Neural progenitor cell (in vitro differentiated cells): ENCODE measurements around the gene PGBD5. TPM values are rescaled to one million over a fixed set of nuclear protein-coding genes. Genes with fewer than 3 reads are reported as not detected.

Source experiments
- DNase-seq: peaks from one replicate; pipeline ENCODE4 v3.0.0-alpha.2; 2016; ENCODE audit warnings: low spot score
- H2AFZ ChIP-seq: fragments of 200-600 bp; sonication (generic); replicated peaks from 2 replicates; pipeline ENCODE4 v1.6.1; 2016; ENCODE audit warnings: antibody characterized with exemption
- H3F3A ChIP-seq: fragments of 200-600 bp; sonication (generic); 2 replicates; pipeline ENCODE4 v1.6.1; 2016; ENCODE audit warnings: antibody characterized with exemption, low read depth
- H3K27ac ChIP-seq: fragments of 200-600 bp; sonication (generic); 2 replicates; pipeline ENCODE4 v1.5.1; 2016; ENCODE audit warnings: mild to moderate bottlenecking
- H3K27me3 ChIP-seq: fragments of 200-600 bp; sonication (generic); 2 replicates; pipeline ENCODE4 v1.6.1; 2016; ENCODE audit warnings: mild to moderate bottlenecking, moderate library complexity
- H3K36me3 ChIP-seq: fragments of 200-600 bp; sonication (generic); 2 replicates; pipeline ENCODE4 v1.5.1; 2016
- H3K4me1 ChIP-seq: fragments of 200-600 bp; sonication (generic); 2 replicates; pipeline ENCODE4 v1.6.1; 2016; ENCODE audit warnings: mixed run types
- H3K4me2 ChIP-seq: fragments of 200-600 bp; sonication (generic); 2 replicates; pipeline ENCODE4 v1.6.1; 2016
- H3K4me3 ChIP-seq: fragments of 200-600 bp; sonication (generic); 2 replicates; pipeline ENCODE4 v1.5.1; 2016
- H3K79me2 ChIP-seq: fragments of 200-600 bp; sonication (generic); 2 replicates; pipeline ENCODE4 v1.6.1; 2016; ENCODE audit warnings: low read depth
- H3K9ac ChIP-seq: fragments of 200-600 bp; sonication (generic); 2 replicates; pipeline ENCODE4 v1.6.1; 2016
- H3K9me3 ChIP-seq: fragments of 200-600 bp; sonication (generic); 2 replicates; pipeline ENCODE4 v1.5.1; 2016; ENCODE audit warnings: low read depth
- H4K20me1 ChIP-seq: fragments of 200-600 bp; sonication (generic); 2 replicates; pipeline ENCODE4 v1.6.1; 2016; ENCODE audit warnings: low read depth
- H3K27ac Mint-ChIP-seq: 3 replicates; pipeline ENCODE4 v1.8.0; 2021; ENCODE audit warnings: mixed read lengths
- H3K27me3 Mint-ChIP-seq: 2 replicates; pipeline ENCODE4 v1.8.0; 2022; ENCODE audit warnings: low read depth, mild to moderate bottlenecking, inconsistent platforms, moderate library complexity, mixed read lengths; ENCODE audit not compliant: insufficient read depth
- H3K36me3 Mint-ChIP-seq: 3 replicates; pipeline ENCODE4 v1.8.0; 2021; ENCODE audit warnings: mixed read lengths
- H3K4me1 Mint-ChIP-seq: 3 replicates; pipeline ENCODE4 v1.8.0; 2021; ENCODE audit warnings: mixed read lengths
- H3K4me3 Mint-ChIP-seq: 3 replicates; pipeline ENCODE4 v1.8.0; 2021; ENCODE audit warnings: mild to moderate bottlenecking, moderate library complexity, mixed read lengths
- H3K9me3 Mint-ChIP-seq: 3 replicates; pipeline ENCODE4 v1.8.0; 2020; ENCODE audit warnings: mixed read lengths
- CTCF ChIP-seq: fragments of 200-600 bp; sonication (generic); IDR thresholded peaks from 2 replicates; pipeline ENCODE4 v1.5.1; 2017; ENCODE audit warnings: antibody characterized with exemption, mild to moderate bottlenecking
- EZH2 ChIP-seq: fragments of 200-600 bp; sonication (generic); IDR thresholded peaks from 2 replicates; pipeline ENCODE4 v1.6.1; 2017; ENCODE audit warnings: antibody characterized with exemption, mild to moderate bottlenecking, moderate library complexity
- EZH2phosphoT487 ChIP-seq: fragments of 200-600 bp; sonication (generic); IDR thresholded peaks from 2 replicates; pipeline ENCODE4 v1.6.1; 2017; ENCODE audit warnings: antibody characterized with exemption
- total RNA-seq: library from RNA; depleted of rRNA; stranded (reverse); fragments of >200 nt; gene quantifications from 2 replicates; pipeline ENCODE4 v1.2.3, GENCODE V29; 2015; ENCODE audit warnings: low replicate concordance

PGBD5 gene
- total RNA-seq, 1 donor from 2014 or later = 1.2 TPM

GRCh38 chr1:230337266-230337665 is 88.9 kb downstream of the PGBD5 start:
- H3K79me2 ChIP-seq = no peaks in the 10 kb centered on the region
- H3K4me3 ChIP-seq = no peak overlapping the region
- no peak overlapping the region for H3K27ac ChIP-seq
- H4K20me1 ChIP-seq = no peaks in the 10 kb centered on the region
- TF ChIP-seq CTCF (no peak), EZH2phosphoT487 (no peak), EZH2 (no peak)
- no peaks in the 10 kb centered on the region for H3K9me3 ChIP-seq
- peaks cover 17% of the 10 kb centered on the region for H3K4me1 Mint-ChIP-seq
- H3K4me3 Mint-ChIP-seq = no peak overlapping the region
- H3K4me2 ChIP-seq = no peak overlapping the region
- no peaks in the 10 kb centered on the region for H3K36me3 ChIP-seq
- H3F3A ChIP-seq = peaks cover 15% of the 10 kb centered on the region
- no peak for DNase-seq
- H2AFZ ChIP-seq = no peak overlapping the region
- peaks cover 10% of the 10 kb centered on the region for H3K4me1 ChIP-seq
- H3K9me3 Mint-ChIP-seq = no peaks in the 10 kb centered on the region
- peaks cover 3% of the 10 kb centered on the region for H3K27me3 Mint-ChIP-seq
- peaks cover 7% of the 10 kb centered on the region for H3K36me3 Mint-ChIP-seq
- no peaks in the 10 kb centered on the region for H3K27me3 ChIP-seq
- H3K27ac Mint-ChIP-seq = no peak overlapping the region
- H3K9ac ChIP-seq = no peak overlapping the region

- Mint-ChIP-seq H3K4me3 (no peak overlapping the region), H3K27me3 (peaks cover 3% of the 10 kb centered on the region), H3K4me1 (peaks cover 17% of the 10 kb centered on the region), H3K36me3 (peaks cover 10% of the 10 kb centered on the region), H3K9me3 (no peaks in the 10 kb centered on the region), H3K27ac (no peak overlapping the region)
- no peak overlapping the region for H3K27ac ChIP-seq
- H2AFZ ChIP-seq = no peak overlapping the region
- no peak overlapping the region for H3K4me2 ChIP-seq
- TF ChIP-seq EZH2 (no peak), EZH2phosphoT487 (no peak), CTCF (no peak)
- DNase-seq = no peak
- H4K20me1 ChIP-seq = no peaks in the 10 kb centered on the region
- no peaks in the 10 kb centered on the region for H3K36me3 ChIP-seq
- no peak overlapping the region for H3K9ac ChIP-seq
- no peak overlapping the region for H3K4me3 ChIP-seq
- peaks cover 14% of the 10 kb centered on the region for H3K4me1 ChIP-seq
- no peaks in the 10 kb centered on the region for H3K27me3 ChIP-seq
- no peaks in the 10 kb centered on the region for H3K79me2 ChIP-seq
- peaks cover 24% of the 10 kb centered on the region for H3F3A ChIP-seq
- H3K9me3 ChIP-seq = no peaks in the 10 kb centered on the region
These were observed 90.1 kb downstream of the PGBD5 start for GRCh38 chr1:230335861-230336522.

GRCh38 chr1:230334447-230334837 is 91.7 kb downstream of the PGBD5 start:
- H3K4me1 Mint-ChIP-seq = peaks cover 17% of the 10 kb centered on the region
- Histone ChIP-seq H3K27ac (no peak overlapping the region), H3K4me2 (no peak overlapping the region), H3K4me3 (no peak overlapping the region), H3K9me3 (no peaks in the 10 kb centered on the region), H3F3A (peaks cover 24% of the 10 kb centered on the region), H3K27me3 (no peaks in the 10 kb centered on the region), H4K20me1 (no peaks in the 10 kb centered on the region), H2AFZ (no peak overlapping the region), H3K36me3 (no peaks in the 10 kb centered on the region), H3K4me1 (peaks cover 14% of the 10 kb centered on the region), H3K9ac (no peak overlapping the region), H3K79me2 (no peaks in the 10 kb centered on the region)
- H3K4me3 Mint-ChIP-seq = no peak overlapping the region
- TF ChIP-seq CTCF = no peak
- no peak for TF ChIP-seq EZH2
- TF ChIP-seq EZH2phosphoT487 = no peak
- no peak overlapping the region for H3K27ac Mint-ChIP-seq
- H3K9me3 Mint-ChIP-seq = no peaks in the 10 kb centered on the region
- peaks cover 10% of the 10 kb centered on the region for H3K36me3 Mint-ChIP-seq
- peaks cover 3% of the 10 kb centered on the region for H3K27me3 Mint-ChIP-seq
- DNase-seq = no peak
